H7 (cell line): ENCODE measurements around the gene SLC29A1. TPM values are rescaled to one million over a fixed set of nuclear protein-coding genes. Genes with fewer than 3 reads are reported as not detected.

Source experiments
- DNase-seq: peaks from one replicate; pipeline ENCODE4 v3.0.0; 2012
- H3K27me3 ChIP-seq: 2 replicates; pipeline ENCODE4 v1.6.0; 2011; ENCODE audit warnings: mild to moderate bottlenecking, low read length; ENCODE audit not compliant: control insufficient read depth, insufficient read depth
- H3K36me3 ChIP-seq: replicated peaks from 2 replicates; pipeline ENCODE4 v1.5.1; 2011; ENCODE audit warnings: low read length; ENCODE audit not compliant: control insufficient read depth, insufficient read depth
- H3K4me3 ChIP-seq: 2 replicates; pipeline ENCODE4 v1.5.1; 2011; ENCODE audit warnings: low read depth, mild to moderate bottlenecking, control low read depth, low read length, moderate library complexity; ENCODE audit not compliant: insufficient read depth
- total RNA-seq: library from RNA; depleted of rRNA; stranded (reverse); fragments of >200 nt; shearing (Covaris generic); gene quantifications from 2 replicates; pipeline ENCODE4 v1.2.3, GENCODE V29; 2014

SLC29A1 gene
- total RNA-seq, 1 experiment from 2014 or later: 68.6 TPM

- no peaks in the 10 kb centered on the region for H3K27me3 ChIP-seq
- H3K4me3 ChIP-seq: no peak overlapping the region
- DNase-seq: peak; percentile 36
- H3K36me3 ChIP-seq: peaks cover 36% of the 10 kb centered on the region
Measured at GRCh38 chr6:44232676-44233566, 9.5 kb downstream of the SLC29A1 start.

- Histone ChIP-seq H3K4me3 (no peak overlapping the region), H3K27me3 (no peaks in the 10 kb centered on the region), H3K36me3 (peaks cover 34% of the 10 kb centered on the region)
- DNase-seq: peak; percentile 23
Measured at GRCh38 chr6:44233567-44234100, 10.2 kb downstream of the SLC29A1 start.

GRCh38 chr6:44234101-44235025 lies 11.0 kb downstream of the SLC29A1 start:
- no peak overlapping the region for H3K4me3 ChIP-seq
- peaks cover 31% of the 10 kb centered on the region for H3K36me3 ChIP-seq
- no peaks in the 10 kb centered on the region; the same call in 1 of the 2 replicates for H3K27me3 ChIP-seq
- DNase-seq: peak; percentile 88

- DNase-seq: no peak
- peaks cover 23% of the 10 kb centered on the region for H3K36me3 ChIP-seq
- H3K27me3 ChIP-seq: no peaks in the 10 kb centered on the region; the same call in 1 of the 2 replicates
- H3K4me3 ChIP-seq: no peak overlapping the region
Measured at GRCh38 chr6:44235269-44235668, 11.9 kb downstream of the SLC29A1 start.

GRCh38 chr6:44235891-44236516 lies 12.6 kb downstream of the SLC29A1 start:
- Histone ChIP-seq H3K27me3 (no peaks in the 10 kb centered on the region; the same call in 1 of the 2 replicates), H3K4me3 (no peak overlapping the region), H3K36me3 (peaks cover 20% of the 10 kb centered on the region)
- no peak for DNase-seq

- Histone ChIP-seq H3K27me3 (no peaks in the 10 kb centered on the region; the same call in 1 of the 2 replicates), H3K36me3 (peaks cover 12% of the 10 kb centered on the region), H3K4me3 (peak overlapping the region; percentile 56)
- DNase-seq: peak; percentile 89
Measured at GRCh38 chr6:44237021-44237812, 13.8 kb downstream of the SLC29A1 start.

- Histone ChIP-seq H3K27me3 (no peaks in the 10 kb centered on the region; the same call in 1 of the 2 replicates), H3K4me3 (peak overlapping the region; percentile 56), H3K36me3 (peaks cover 7% of the 10 kb centered on the region)
- DNase-seq: peak; percentile 96
Measured at GRCh38 chr6:44237813-44238433, 14.5 kb downstream of the SLC29A1 start.

- Histone ChIP-seq H3K36me3 (no peaks in the 10 kb centered on the region; the same call in 1 of the 2 replicates), H3K4me3 (no peak overlapping the region), H3K27me3 (no peaks in the 10 kb centered on the region; the same call in 1 of the 2 replicates)
- DNase-seq: no peak
Measured at GRCh38 chr6:44238687-44239350, 15.4 kb downstream of the SLC29A1 start.

- H3K4me3 ChIP-seq: no peak overlapping the region
- no peaks in the 10 kb centered on the region; the same call in 1 of the 2 replicates for H3K27me3 ChIP-seq
- no peaks in the 10 kb centered on the region for H3K36me3 ChIP-seq
- DNase-seq: no peak
Measured at GRCh38 chr6:44243345-44243744, 19.9 kb downstream of the SLC29A1 start.

- peaks cover 20% of the 10 kb centered on the region for H3K36me3 ChIP-seq
- H3K4me3 ChIP-seq: peak overlapping the region; percentile 53
- H3K27me3 ChIP-seq: no peaks in the 10 kb centered on the region
- DNase-seq: no peak
Measured at GRCh38 chr6:44245391-44245911, 22.1 kb downstream of the SLC29A1 start.

- peak; percentile 99 for DNase-seq
- Histone ChIP-seq H3K27me3 (no peaks in the 10 kb centered on the region), H3K36me3 (peaks cover 26% of the 10 kb centered on the region), H3K4me3 (peak overlapping the region; percentile 96)
Measured at GRCh38 chr6:44245912-44246662, 22.7 kb downstream of the SLC29A1 start.
